Cerebellar nuclear complex (tissue), 1 donor: Measurements from ENCODE around the gene GDPD5.

ENCODE experiments used
- DNase-seq, 2 experiments: peaks; one replicate each; lab custom pipeline; 2025; lab: John Stamatoyannopoulos, UW

Gene GDPD5

DNA sequence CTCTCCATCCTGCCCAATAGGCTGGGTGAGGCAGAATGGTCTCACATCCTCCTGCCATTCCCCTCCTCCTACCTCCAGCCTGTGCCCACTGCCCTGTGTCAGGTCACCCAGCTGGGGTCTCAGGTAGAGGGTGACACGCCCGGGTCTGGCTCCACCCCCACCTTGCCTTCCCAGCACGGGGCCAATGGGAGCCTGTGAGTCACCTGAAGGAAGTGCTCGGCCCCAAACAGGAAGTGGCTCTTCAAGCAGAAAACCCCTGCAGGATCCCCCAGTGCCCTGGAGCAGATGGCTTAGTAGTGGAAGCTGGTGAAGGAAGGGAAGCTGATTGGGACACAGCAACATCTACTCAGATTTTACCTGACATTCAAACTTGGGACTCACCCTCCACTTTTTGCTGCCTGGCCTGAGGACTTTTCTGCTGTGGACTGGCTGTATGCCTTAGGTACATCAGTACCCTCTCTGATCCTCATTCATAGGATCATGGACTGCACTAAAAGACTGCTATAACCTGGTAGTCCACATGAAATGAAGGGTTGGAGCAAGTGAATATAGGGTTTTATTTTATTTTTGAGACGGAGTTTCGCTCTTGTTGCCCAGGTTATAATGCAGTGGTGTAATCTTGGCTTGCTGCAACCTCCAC lies 33.4 kb downstream of the GDPD5 start:
- no peak for DNase-seq

DNA sequence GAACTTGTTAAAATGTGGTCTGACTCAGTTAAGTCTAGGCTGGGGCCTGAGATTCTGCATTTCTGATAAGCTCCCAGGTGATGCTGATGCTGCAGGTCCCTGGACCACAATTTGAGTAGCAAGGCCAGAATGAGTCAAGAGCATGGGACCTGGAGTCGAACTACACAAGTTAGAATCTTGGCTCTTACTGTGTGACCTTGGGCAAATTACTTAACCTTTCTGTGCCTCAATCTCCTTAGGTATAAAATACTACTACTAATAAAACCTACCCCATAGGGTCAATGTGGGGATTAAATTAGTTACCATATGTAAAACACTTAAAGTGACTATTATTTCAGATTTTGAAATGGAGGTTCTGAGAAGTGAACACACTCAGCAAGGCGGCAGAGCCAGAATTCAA lies 34.3 kb downstream of the GDPD5 start:
- DNase-seq = no peak

DNA sequence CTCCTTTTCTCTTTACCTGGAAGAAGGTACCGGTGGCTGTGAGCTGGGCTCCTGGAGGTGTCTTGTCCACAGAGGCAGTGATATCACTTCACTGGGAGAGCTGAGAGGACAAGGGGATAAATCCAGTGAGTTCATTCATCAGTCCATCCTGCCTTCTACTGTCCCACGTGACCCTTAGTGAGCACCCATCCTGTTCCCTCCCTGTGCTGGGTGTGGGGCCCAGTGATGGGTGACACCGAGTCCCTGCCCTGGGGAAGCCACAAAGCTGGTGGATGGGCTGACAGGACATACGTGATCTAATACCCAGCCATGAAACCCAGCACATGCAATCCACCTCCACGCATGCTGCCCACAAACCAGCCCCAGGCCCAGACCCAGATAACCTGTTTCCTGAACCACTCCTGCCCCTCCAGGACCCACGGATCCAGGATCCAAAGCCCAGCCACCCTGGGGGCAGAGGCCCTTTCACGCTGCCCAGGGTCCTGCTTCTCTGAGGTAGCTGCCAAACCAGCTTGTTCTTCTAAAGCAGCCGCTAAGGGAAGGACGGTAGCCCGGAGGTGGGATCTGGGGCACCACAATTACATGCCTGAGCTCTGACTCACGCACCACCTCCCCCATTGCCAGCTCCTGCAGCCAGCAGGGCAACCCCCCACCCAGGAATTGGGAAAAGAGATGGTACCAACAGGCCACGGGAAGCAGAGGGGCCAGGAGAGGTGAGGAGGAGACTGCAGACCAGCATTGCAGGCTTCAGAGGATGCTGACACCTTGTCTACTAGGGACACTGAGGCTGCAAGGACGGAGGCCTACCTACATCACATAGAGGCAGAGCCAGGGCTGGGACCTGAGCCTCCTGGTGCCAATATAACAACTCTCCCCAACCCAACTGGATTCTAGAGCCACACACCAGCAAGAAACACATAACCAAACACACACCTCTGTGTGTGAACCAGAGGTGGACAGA lies 35.2 kb downstream of the GDPD5 start:
- DNase-seq = no peak

DNA sequence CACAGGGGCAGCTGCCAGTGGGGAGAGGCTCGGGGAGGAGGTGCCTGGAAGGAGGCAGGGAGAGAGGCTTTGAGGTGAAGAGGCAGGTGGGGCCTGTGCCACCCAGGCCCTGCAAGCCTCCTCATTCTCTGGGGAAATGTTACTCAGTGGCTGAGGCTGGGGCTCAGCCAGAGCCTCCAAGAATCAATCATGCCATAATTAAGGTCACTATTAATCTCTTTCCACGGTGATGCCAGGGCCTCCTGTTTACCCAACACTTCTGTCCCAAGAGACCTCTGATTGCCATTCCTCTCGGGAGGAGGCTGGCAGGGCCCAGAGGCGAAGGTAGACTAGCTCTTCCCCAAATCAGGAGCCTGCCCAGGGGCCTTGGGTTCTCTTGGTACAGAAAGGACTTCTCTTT lies 38.4 kb downstream of the GDPD5 start:
- DNase-seq = no peak

DNA sequence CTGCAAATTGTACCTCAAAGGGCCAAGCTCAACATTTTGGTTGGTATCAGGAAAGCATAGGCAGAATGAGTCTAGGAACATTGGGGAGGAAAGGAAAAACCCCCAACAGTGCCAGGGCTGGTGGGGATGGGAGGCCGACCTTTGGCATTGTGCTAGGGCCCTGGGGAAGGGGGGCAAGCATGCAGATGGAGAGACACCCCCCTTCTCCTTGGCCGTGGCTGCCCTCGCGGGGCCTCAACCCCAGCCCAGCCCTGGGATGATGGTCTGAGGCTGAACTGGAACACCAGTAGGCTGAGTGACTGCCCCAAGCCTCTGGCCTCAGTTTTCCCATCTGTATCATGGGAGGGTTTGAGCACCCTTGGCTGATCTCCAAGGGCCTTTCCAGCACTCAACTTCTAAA lies 40.0 kb downstream of the GDPD5 start:
- DNase-seq = no peak

DNA sequence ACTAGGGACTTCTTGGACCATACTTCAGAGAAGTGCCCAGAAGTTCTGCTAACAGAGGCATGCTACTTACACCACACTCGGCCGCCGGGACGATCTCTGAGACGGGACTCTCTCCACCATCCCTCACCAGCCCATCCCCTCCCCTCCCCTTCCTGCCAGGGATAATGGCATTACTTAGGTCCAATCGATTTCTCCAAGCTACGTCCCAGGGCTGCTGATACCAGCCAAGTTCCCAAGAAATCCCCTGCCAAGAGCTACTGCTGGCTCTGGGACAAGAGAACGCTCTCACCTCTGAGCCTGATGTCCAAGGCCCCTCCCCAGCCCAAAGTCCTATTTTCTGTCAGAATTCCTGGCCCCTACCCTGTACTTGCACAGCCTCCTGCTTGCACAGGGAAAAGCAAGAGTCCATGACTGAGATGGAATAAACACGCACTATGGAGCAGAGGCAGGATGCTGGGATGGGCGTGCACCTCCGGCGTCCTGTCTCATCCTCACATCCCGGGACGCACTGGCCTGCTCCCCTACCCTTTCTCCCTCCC lies 42.7 kb downstream of the GDPD5 start:
- no peak for DNase-seq

DNA sequence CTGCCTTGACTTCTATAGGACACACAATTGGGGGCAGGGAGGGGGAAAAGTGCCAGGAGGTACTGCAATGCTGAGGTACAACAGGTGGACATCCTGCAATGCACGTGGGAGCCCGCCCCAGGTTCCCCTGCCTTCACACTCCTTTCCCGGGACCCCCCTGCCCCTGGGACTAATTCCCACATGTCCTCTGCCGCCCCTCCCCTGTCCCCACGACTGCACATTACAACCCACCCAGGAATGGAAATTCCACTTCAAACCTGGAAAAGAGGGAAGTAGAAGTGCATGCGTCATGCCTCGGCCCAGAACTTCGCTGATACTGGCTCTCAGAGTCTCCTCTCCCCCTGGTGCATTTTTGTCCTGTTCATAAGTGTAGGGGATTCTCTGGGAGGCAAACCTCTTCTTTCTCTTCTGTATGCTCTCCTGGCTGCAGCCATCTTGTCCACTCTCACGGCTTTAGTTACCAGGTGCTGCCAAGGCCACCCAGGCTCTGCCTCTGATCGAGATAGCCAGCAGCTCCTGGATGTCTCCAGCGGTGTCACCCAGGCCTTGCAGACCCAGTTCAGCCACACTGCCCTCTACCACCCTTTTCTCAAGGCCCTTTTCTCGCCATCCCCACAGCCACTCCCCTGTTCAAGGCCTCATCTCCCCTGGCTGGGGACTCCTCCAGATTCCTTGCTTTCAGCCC lies 43.7 kb downstream of the GDPD5 start:
- no peak for DNase-seq

DNA sequence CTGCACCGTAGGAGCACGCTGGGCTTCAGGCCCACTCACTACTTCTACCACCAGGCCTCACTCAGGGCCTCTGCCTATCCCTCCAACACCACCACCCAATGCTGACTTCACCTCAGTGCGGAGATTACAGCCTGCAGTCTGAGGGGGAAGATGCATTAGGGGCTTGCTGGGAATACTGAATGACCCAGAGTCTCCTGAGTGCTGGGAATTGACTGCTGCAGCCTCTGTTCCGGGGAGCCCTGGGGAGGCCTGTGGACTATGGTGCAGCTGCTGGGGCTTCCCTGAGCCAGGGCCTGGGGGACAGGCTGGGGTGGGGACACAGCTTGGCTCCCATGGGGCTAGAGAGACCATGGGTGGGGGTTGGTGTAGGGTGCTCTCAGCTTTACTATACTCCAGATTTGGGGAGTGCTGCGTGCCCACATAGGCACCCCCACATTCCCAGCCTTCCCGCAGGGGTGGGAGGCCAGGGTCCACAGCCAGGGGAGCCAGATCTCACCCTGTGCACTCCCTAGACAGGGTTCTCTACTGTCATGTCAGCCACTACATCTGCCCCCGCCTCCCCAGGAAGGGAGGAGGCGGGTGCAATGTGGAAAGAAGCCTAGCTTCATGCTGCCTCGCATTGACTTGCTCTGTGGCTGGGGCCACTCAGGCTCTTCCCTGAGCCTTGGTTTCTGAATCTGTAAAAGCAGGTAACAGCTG lies 44.4 kb downstream of the GDPD5 start:
- no peak for DNase-seq

DNA sequence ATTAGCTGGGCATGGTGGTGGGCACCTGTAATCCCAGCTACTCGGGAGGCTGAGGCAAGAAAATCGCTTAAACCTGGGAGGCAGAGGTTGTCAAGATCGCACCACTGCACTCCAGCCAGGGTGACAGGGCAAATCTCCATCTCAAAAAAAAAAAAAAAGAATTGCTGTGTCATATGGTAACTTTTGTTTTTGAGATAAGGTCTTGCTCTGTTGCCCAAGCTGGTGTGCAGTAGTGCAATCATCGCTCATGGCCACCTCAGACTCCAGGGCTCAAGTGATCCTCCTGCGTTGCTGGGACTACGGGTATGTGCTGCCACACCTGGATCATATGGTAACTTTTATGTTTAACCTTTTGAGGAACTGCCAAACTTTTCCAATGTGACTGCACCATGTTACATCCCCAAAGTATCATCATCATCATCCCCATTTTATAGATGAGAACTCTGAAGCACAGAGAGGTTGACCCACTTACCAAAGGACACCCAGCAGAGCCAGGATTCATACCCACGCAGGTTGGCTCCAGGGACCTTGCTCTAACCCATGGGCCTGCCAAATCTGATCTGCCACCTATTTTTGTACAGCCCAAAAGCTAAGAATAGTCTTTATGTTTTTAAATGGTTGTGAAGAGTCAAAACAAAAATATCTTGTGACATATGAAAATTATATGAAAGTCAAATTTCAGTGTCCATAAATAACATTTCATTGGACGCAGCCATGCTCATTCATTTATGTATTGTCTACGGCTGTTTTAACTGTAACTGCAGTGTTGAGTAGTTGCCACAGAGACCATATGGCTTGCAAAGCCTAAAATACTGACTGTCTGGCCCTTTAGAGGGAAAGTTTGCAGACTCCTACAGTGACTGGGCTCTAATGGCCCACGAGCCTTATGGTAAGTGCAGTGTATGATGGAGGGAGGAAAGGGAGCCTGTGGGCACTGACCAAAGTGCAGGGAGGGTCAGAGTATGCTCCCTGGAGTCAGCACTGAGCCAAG lies 45.3 kb downstream of the GDPD5 start:
- no peak for DNase-seq

DNA sequence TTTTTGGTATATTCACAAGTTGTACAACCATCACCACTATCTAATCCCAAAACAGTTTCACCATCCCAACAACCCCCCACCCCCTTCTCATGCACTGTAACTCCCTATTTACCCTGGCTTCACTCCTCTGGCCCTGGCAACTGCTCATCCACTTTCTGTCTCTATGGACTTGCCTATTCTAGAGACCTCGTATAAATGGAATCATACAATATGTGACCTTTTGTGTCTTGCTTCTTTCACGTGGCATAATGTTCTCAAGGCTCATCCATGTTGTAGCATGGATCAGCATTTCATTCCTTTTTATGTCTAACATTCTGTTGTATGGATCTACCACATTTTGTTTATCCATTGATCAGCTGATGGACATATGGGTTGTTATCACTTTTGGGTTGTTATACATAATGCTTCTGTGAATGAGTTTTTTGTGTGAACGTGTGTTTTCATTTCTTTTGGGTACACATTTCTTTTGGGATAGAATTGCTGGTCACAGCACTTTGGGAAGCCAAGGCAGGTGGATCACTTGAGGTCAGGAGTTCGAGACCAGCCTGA lies 46.1 kb downstream of the GDPD5 start:
- no peak for DNase-seq

DNA sequence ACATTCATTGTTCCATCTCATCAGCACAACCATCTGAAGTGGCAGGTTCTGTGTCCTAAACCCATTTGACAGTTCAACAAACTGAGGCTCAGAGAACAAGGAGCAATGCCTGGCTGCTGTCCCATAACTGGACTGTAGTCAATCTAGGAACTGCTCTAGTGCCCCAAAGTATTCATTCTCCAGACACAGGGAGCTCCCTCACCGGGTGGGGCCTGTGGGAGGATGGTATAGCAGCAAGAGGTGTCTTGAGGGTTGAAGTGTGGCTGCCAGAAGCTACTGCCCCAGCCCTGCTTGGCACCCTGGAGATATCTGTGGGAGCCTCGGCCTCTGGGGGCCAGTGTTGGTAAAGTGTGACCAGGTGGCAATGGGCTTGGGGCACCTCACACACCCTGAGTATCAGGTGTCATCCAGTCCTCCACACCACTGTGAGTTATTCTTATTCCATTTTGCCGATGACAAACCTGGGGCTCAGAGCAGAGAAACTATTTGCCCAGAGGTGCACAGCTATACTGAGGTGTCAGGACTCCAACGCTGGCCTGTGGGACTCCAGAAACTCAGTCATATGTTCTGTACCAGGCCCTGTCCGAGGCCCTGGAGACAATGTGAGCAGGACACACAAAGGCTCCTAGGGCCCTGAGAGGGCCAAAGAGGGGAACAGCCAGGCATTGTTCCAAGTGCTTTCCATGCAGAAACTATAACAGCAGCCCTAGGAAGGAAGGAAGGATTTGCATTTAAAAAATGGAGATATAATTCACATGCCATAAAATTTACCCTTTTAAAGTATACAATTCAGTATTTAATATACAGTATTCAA lies 46.8 kb downstream of the GDPD5 start:
- DNase-seq = no peak

DNA sequence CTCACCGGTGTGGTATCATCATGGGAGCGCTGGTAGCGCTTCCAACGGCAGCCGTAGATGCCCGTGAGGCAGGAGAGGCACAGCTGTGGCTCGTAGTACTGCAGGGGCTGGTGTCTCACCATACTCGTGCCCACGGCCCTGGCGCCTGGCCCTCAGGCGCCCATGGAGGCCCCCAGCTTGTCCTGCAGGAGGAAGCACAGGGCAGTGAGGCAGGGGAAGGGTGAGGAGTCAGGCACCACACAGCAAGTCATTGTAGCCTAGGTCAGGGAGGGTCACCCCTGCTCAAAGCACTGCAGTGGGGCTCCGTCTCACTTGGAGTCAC lies 48.2 kb downstream of the GDPD5 start:
- no peak for DNase-seq

DNA sequence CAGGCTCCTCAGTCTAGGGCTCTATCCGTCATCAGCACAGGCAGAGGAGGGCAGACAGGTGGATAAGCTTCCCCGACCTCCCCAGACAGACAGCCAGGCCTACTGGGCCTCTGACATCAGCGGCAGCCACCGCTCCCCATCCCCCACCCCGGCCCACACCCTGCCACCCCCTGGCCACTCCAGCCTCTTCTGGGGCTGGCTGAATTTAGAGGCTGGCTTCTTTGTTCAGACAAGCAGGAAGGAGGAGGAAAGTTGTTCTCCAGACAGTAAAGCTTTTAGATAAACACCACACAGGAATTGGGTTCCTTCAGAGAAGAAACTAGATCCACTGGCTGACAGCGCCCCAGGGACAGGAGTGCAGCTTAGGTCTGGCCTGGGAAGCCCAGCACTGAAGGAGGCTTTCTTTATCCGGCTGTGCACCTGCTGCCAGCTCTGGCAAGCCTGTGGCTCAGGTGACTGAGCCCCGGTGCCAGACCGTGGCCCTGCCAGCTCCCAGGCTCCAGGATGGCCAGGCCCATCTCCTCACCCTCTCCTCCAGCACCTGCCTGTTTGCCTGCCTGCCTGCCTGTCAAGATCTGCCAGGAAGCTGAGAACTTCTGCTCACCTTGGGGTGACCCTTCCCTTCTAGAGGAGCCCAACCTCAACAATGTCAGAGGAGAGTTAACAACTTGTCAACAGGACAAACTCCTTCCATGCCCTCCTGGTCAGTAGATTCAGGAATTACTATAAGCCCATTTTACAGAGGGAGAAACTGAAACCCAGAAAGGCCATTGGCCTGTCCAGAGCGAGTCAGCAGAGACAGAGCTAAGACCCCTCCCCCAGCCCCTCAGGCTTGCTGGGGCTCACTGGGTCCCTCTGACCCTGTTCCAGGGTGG lies 48.8 kb downstream of the GDPD5 start:
- DNase-seq = peak; percentile 57 to 73

DNA sequence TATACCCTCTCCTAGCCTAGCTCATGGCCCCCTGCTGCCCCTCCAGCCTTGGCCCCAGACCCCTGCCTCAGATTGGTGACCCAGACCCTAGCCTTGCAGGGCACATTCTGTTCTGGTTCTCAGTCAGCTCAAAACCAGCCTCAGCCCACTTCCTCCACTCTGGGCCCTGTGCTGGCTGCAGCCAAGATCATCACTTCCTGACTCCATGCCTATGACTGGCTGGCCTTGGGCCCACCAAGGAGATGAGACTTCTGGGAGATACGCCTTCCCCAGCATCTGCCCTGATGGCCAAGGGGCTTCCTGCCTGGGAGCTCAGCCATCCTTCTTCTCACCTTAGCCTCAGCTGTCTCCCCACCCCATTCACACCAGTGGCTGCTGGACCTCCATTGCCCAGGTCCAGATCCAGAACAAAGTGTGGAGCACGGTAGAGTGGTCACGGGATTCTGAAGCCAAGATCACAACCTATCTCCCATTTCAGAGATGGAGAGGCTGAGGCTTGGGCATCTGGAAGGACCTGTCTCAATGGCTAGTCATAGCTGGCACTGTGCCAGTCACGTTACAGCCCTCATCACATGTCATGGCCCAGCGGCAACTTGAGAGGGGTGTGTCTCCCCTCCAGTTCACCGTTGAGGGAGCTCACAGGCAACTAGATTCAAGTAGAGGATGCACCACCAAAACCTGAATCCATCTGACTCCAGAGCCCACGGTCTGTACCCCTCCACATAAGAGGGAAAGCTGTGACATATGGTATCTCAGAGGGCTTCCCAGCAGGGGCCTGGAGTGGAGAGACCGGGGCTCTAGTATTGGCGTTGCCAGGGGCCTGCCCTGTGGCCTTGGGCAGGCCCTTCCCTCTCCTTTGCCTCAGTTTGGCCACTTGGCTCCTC lies 49.7 kb downstream of the GDPD5 start:
- DNase-seq = no peak

DNA sequence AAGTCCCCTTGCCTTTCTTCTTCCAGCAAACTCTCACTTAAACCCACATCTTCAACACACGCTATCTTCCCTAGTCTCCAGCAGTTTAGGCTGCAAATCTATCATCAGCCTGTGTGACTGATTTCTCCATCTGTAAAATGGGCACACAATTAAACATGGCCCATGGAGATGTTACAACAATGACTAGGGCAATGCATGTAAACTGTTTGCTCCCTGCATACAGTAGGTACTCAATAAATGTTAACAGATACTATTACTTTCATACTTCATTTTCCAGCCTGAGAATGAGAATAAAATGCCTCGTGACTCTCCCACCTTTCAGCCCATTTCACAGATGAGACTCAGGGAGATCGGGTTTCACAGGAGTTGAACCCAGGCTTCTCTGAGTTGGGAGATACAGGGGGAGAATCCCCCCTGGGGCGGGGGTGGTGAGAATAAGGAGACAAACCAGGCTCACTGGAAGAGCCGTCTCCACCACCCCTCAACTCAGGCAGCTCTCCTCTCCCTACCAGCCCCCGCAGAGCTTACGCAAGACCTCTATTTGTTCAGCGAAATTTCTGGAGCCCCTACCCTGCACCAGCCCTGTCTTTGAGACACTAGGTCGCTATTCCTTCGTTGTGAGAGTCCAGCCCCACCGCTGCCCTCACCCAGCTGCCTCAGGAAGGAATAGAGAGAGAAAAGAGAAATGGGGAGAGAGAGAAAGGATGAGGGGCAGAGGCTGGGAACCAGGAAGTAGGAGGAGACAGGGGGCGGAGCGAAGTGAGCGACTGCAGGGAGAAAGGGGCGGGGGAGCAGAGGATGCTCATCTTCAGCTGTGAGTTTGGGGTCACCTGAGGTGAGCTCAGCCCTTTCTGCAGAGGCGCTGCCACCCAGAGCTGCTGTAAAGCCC lies 50.6 kb downstream of the GDPD5 start:
- DNase-seq = no peak

DNA sequence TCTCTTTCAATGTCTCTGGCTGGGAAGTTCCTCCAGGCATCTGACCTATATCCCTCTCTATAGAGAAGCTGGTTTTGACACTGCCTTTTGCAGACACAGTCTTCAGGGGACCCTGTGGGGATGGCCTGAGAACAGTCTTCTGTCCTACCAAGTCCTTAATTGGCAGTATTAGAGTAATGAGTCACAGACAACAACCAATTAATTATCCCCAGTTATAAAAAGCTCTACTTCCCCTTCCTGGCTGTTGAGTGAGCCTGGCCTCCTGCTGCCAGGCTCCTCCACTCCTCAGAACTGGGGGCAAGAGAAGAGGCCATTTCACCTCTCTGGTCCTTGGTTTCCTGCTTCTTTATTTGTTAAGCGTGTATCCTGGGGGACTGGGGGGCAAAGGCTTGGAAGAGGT lies 51.5 kb downstream of the GDPD5 start:
- no peak for DNase-seq

DNA sequence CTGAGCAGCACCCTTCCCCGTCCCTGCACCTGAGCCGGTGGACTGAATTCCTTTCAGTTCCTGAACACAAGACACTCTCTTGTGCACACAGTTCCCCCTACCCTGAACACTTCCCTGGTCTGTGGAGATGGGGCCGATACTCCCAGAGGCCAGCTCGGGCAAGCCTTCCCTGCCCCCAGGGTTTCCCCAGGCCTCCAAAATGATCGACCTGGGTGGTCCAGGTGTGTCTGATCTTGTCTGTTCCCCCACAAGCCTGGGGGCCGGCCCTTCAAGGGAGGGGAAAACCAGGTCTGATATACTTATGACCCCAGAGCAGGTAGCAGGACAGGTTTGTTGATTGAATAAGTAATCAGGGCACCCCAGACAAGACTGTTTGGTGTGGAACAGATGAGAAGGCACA lies 52.1 kb downstream of the GDPD5 start:
- no peak for DNase-seq
